ENCODE measurements around the gene ITGA1.

GRCh38 chr5:52863715-52864290 is 76.1 kb downstream of the ITGA1 start:
- no peak for TF ChIP-seq EZH2 (IDR thresholded peaks at IDR 0.05; ENCODE audit: low read depth)
- TF ChIP-seq CTCF (conservative IDR thresholded peaks at IDR 0.05): no peak
